ENCODE results near the gene ODAD3.

The ODAD3 gene

DNA sequence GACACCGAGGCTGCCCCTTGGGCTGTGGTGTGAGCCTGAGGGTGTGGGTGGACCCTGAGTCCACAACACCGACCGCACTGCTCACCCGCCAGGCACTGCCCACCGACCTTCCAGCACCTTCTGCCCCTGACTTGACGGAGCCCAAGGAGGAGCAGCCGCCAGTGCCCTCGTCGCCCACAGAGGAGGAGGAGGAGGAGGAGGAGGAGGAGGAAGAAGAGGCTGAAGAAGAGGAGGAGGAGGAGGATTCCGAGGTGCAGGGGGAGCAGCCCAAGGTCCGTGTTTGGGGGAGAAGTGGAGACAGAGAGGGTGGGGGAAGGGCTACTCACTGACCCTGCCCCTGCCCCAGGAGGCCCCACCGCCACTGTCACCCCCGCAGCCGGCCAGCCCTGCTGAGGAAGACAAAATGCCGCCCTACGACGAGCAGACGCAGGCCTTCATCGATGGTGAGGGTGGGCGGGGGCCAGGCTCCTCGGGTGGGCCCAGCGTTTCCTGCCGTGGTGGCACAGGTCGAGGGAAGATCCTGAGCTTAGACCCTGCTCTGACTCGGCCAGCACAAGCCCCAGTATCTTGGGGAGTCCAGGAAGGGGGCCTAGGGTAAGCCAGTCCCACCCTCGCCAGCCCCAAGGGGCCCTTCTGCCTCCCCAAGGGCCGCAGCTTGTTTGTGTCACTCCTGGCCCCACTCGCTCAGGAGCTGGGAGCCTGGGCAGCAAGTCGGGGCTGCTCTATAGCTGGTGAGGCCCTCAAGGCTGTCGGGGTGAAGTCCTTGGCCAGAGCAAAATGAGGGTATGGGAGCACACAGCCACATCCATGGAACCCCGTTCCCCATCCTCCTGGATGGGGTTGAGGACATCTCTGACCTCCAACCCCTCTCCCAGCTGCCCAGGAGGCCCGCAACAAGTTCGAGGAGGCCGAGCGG is 12.7 kb upstream of the ODAD3 start:
- DNase-seq (ENCODE audit: low spot score): no peak
- TF ChIP-seq, protein P1, sequence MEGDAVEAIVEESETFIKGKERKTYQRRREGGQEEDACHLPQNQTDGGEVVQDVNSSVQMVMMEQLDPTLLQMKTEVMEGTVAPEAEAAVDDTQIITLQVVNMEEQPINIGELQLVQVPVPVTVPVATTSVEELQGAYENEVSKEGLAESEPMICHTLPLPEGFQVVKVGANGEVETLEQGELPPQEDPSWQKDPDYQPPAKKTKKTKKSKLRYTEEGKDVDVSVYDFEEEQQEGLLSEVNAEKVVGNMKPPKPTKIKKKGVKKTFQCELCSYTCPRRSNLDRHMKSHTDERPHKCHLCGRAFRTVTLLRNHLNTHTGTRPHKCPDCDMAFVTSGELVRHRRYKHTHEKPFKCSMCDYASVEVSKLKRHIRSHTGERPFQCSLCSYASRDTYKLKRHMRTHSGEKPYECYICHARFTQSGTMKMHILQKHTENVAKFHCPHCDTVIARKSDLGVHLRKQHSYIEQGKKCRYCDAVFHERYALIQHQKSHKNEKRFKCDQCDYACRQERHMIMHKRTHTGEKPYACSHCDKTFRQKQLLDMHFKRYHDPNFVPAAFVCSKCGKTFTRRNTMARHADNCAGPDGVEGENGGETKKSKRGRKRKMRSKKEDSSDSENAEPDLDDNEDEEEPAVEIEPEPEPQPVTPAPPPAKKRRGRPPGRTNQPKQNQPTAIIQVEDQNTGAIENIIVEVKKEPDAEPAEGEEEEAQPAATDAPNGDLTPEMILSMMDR (IDR thresholded peaks at IDR 0.05; ENCODE audit: extremely low read depth, insufficient read depth, missing control alignments): no peak
- in situ Hi-C loops (cut with MboI; ENCODE audit: low pct_unique_long_range_greater_than_20kb, low sequenced_read_pairs, unreplicated experiment): no loop called here

DNA sequence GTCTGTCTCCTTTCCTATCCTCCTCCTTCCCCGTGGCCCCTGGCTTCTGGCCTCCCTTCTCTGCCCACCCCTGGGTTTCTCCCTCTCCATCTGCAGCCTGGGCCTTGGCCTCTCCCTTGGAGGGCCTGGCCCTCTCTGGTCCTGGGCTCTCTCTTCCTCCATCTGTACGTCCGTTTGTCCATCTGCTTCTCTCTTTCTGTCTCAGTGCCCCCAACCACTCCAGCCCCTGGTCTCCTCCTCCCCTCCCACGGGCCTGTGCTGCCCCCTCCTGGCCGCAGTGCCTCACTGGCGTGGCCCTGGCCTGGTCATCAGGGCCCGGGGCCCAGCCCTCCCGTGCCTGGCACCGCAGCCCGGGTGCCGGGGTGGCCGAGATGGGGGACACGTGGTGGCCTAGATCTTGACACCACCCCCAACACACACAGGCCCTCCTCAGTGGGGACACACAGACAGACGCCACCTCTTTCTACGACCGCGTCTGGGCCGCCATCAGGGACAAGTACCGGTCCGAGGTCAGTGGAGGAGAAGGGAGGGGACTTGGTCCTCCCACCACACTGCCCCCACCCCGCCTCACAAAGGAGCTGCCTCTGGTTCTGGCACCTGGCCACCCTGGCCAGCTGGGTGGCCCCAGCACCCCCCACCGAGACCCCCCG is 11.9 kb upstream of the ODAD3 start:
- in situ Hi-C loops (cut with MboI; ENCODE audit: low pct_unique_long_range_greater_than_20kb, low sequenced_read_pairs, unreplicated experiment): no loop called here
- peak; percentile 79 for DNase-seq (ENCODE audit: low spot score)
- TF ChIP-seq, protein P1 (IDR thresholded peaks at IDR 0.05; ENCODE audit: extremely low read depth, insufficient read depth, missing control alignments): peak; percentile 94

DNA sequence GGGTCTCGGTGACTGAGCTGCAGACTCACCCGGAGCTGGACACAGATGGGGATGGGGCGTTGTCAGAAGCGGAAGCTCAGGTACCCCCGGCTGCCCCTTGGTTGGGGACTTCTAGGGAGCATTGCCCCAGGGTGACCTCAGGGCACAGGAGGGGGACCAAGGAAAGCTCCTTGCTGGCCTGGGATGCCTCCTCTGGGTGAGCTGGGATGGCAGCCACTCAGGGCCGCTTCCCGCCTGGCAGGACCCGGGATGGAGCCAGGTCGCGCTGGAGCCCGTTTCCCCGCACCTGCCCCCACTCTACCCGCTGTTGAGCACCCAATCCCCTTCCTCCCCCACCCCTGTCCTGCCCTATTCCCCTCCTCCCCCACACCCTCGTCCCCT is 11.3 kb upstream of the ODAD3 start:
- in situ Hi-C loops (cut with MboI; ENCODE audit: low pct_unique_long_range_greater_than_20kb, low sequenced_read_pairs, unreplicated experiment): no loop called here
- no peak for DNase-seq (ENCODE audit: low spot score)
- TF ChIP-seq, protein P1 (IDR thresholded peaks at IDR 0.05; ENCODE audit: extremely low read depth, insufficient read depth, missing control alignments): no peak

DNA sequence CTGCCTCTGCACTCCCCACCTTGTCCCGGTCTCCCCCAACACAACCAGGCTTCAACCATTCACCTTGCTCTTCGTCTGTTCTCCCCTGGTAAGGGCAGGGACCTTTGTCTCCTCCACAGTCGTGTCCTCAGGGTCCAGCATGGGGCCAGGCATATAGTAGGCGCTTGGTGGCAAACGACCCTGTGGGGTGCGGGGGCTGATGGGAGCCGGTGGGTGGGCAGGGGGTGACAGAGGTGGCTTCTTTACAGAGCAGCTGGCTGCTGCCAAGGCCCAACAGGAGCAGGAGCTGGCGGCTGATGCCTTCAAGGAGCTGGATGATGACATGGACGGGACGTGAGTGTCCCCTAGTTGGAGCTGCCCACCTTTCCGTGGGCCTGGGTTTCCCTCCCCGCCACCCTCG is 10.2 kb upstream of the ODAD3 start:
- in situ Hi-C loops (cut with MboI; ENCODE audit: low pct_unique_long_range_greater_than_20kb, low sequenced_read_pairs, unreplicated experiment): no loop called here
- no peak for DNase-seq (ENCODE audit: low spot score)
- TF ChIP-seq, protein P1 (IDR thresholded peaks at IDR 0.05; ENCODE audit: extremely low read depth, insufficient read depth, missing control alignments): no peak

DNA sequence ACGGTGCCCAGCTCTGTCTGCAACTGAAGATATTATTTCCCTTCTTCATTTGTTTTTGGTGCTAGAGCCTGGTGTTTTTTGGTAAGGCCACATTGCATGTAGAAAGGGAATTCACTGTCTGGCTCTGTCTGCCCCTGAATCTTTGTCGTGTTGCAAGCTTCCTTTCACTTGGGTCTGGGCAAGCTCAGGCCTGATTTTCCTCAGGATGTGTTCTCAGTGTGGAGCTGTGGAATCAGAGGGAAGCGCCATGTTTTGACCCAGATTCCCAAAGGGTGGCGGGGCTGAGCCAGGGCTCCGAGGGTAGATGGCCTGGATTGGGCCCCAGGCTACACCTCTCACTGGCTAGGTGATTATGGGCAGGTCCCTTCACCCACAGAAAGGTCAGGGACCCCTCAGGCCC is 9.1 kb upstream of the ODAD3 start:
- no peak for DNase-seq (ENCODE audit: low spot score)
- TF ChIP-seq, protein P1 (IDR thresholded peaks at IDR 0.05; ENCODE audit: extremely low read depth, insufficient read depth, missing control alignments): no peak
- in situ Hi-C loops (cut with MboI; ENCODE audit: low pct_unique_long_range_greater_than_20kb, low sequenced_read_pairs, unreplicated experiment): no loop called here

DNA sequence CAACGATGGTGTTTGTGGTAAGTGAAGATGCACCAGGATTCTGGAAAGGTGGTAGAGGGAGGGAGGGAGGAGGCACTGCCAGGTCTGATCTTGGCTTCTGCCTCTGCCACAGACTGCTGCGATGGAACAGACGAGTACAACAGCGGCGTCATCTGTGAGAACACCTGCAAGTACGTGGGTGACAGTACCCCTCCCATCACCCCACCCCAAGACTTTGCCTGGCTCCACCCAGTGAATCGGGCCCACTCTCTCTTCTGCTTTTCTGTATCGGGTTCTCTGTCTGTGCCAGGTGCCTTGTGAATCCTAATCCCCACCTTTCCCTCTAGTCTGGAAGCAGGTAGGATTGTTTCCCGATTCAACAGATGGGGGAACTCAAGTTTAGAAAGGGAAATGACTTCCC is 3.0 kb upstream of the ODAD3 start:
- in situ Hi-C loops (cut with MboI; ENCODE audit: low pct_unique_long_range_greater_than_20kb, low sequenced_read_pairs, unreplicated experiment): no loop called here
- DNase-seq (ENCODE audit: low spot score): no peak
- TF ChIP-seq, protein P1 (IDR thresholded peaks at IDR 0.05; ENCODE audit: extremely low read depth, insufficient read depth, missing control alignments): no peak
